Activated CD4-positive, CD25-positive, alpha-beta regulatory T cell (primary cell): Measurements from ENCODE around the gene ORC3.
"Not testable (repeated sequence)": the region's sequence is repeated elsewhere in the genome, so short reads cannot be mapped to it uniquely, and the experiment has no call there.

Experiments
- DNase-seq, 4 experiments: peaks; one replicate each; lab custom pipeline; 2025; lab: John Stamatoyannopoulos, UW

The ORC3 gene

DNA sequence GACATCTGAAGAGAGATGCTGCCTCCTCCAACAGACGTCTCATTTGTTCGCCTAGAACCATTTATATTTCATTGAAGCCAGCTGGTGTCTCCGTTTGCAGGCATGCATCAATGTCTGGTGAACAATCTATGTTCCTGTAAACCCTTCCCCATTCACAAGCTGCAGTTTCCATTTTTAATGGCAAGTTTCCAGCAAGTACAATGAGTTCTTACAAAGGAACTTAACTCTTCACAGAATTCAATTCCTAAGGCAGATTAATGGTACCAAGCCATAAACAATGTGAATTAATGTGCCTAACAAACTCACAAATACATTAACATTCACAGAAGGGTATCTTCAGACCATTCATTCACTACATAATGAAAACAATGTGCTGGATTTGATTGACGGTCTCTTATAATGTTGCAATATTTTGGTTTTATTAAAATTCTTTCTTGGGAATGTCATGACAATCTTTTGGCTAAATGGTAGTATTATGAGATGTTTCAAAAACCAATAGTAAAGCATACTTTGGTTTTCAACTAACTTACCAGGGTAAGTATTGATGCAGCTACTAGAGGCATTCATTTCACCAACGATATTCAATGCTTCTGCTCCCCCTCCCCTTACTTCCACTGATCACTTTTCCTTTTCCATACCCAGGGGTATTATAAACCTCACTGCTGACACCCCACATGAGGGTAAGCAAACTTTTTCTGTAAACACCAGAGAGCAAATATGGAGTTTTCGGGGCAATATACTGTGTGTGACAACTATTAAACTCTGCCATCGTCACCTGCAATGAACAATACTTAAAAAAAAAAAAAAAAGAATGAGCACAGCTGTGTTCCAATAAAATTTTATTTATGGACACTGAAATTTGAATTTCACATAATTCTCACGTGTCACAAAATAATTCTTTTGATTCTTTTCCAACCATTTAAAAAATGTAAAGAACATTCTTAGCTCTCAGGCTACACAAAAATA is 107.9 kb downstream of the ORC3 start:
- no peak for DNase-seq

DNA sequence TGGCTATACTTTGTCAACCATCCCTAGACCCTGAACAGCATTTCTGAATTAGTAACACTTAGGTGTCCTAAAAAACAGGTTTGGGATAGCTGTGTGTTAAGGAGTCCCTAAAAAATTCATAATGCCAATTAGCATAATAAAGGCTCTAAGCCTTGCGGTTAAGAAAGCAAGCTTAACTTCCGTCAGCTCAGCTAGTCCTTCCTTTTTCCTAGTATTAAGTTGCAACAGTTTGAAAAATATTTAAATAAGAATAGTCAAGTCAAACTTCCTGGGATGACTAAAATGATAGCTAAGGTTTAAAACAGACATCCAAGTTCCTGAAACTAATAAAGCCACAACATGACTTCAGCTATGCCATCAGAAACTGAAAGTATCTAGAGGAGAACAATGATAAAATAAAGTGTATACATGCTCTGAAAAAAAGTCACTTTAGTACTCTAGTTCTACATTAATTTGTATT is 108.6 kb downstream of the ORC3 start:
- DNase-seq = no peak

- no peak for DNase-seq
Measured at GRCh38 chr6:87699576-87699975, 109.6 kb downstream of the ORC3 start.

DNA sequence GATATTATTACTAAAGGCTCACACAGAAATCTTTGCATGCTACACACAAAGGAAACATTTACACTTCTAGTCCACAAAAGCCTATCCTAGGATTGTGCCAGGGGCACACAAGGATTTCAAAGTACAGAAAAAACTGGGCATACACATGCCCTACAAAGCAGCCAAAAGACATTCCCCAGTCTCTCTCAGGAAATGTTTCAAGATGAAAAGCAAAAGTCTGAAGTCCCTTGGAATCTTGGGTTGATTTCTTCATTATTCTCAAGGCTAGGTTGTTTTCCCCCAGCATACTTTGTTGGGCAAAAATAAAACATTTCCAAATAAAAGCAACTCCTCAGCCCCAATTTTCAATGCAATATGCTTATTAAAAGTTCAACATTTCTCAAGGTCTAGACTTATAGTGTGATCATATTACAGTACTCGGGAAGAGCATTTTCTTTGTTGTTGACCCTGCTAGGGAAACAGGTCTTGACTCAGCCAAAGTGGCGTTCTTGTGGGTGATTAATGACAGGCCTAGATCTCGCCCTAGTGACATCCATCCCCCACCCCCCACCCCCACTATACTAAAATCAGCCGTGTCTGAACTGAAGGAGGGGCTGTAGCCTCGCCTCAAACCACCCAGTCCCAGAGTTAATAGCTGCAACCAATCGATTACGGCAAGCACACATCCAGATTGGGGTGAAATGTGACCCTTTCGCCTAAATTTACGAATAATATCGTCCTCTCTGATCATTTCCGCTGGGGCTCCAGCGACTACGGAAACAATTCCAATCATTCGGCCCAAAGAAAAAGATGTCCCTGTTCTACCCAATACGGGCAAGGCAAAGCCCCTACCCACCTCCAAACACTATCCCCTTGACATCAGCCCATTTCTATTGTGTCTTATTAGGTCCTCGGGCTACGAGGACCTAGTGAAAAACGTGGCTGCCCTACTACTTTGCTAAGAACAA is 110.7 kb downstream of the ORC3 start:
- DNase-seq = peak in 2 of 4 experiments; percentile 13 to 22

- peak in 1 of 4 experiments; percentile 41 for DNase-seq
Measured at GRCh38 chr6:87701344-87701675, 111.4 kb downstream of the ORC3 start.

- peak; percentile 90 to 93 (median 92) for DNase-seq
Measured at GRCh38 chr6:87701676-87702588, 112.0 kb downstream of the ORC3 start, which contains the start of gene AKIRIN2. Gene AKIRIN2 (minus strand): TSS chr6:87702233. CDS start chr6:87701684, 549 bp downstream.

- DNase-seq = no peak
Measured at GRCh38 chr6:87702589-87702945, 112.6 kb downstream of the ORC3 start.

GRCh38 chr6:87703039-87703438 is 113.1 kb downstream of the ORC3 start:
- not testable (repeated sequence) for DNase-seq

DNA sequence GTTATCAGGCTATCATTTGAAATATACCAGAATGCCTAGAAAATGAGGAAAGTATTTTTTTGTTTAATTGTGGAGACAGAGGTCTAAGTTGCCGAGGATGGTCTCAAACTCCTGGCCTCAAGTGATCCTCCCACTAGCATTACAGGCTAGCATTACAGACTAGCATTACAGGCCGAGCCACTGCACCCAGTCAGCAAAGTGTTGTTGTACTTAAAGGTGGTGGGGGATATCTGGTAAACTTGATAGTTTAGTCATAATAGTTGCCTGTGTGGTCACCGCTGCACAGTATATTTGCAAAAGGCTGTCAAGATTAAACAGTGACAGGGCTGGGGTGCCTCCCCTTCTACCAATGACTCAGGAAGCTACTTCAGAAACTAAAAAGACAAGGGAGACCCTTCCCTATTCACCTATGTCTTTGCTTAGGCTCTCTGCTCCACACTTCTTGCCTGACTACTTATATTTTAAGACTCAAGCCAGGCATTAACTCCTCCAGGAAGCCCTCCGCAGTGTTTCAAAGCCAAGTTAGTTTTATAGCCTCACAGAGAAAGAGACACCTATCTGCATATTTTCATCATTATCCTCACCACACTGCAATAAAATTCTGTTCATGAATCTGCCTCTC is 115.2 kb downstream of the ORC3 start:
- peak in 2 of 4 experiments; percentile 7 to 12 for DNase-seq

DNA sequence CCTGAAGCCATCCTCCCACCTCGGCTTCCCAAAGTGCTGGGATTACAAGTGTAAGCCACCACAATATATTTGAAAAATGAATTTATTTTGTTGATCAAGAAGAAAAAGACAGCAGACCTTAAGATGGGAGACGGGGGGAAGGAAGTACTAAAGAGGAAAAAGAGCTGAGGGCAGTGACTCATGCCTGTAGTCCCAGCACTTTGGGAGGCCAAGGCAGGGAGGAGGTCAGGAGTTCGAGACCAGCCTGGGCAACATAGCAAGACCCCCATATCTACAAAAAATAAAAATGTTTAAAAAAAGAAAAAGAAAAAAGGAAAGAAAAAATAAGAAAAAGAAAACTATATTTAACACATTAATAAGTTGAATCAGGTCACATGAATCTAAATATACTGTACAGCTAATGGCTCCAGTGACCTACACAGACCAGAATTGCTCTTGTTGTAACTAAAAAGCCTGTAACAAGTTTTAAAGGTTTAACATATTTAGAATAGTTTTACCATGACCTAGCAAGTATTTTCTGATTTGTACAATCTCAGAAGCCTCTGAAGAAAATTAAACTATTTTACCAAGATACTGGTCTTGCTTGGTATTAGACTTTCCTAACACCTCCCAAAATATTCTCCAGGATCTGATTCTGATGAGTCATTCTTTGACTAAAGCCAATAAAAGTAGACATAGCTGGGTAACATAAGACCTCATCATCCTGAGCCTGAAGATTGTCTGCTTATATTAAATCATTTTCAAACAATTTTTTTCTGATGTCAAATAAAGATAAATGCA is 116.4 kb downstream of the ORC3 start:
- DNase-seq = no peak

DNA sequence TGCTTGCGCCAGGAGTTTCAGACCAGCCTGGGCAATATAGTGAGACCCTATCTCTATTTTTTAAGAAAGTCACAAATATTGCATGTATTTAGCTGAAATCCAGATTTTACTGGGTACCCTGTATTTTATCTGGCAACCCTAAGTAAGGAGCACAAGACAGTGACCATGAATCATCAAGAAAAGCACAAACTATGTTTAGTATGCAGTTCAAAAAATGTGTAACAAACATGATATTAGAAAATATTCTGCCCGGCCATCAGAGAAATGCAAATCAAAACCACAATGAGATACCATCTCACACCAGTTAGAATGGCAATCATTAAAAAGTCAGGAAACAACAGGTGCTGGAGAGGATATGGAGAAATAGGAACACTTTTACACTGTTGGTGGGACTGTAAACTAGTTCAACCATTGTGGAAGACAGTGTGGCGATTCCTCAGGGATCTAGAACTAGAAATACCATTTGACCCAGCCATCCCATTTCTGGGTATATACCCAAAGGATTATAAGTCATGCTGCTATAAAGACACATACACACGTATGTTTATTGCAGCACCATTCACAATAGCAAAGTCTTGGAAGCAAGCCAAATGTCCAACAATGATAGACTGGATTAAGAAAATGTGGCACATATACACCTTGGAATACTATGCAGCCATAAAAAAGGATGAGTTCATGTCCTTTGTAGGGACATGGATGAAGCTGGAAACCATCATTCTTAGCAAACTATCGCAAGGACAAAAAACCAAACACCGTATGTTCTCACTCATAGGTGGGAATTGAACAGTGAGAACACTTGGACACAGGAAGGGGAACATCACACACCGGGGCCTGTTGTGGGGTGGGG is 118.9 kb downstream of the ORC3 start:
- DNase-seq = not testable (repeated sequence)

DNA sequence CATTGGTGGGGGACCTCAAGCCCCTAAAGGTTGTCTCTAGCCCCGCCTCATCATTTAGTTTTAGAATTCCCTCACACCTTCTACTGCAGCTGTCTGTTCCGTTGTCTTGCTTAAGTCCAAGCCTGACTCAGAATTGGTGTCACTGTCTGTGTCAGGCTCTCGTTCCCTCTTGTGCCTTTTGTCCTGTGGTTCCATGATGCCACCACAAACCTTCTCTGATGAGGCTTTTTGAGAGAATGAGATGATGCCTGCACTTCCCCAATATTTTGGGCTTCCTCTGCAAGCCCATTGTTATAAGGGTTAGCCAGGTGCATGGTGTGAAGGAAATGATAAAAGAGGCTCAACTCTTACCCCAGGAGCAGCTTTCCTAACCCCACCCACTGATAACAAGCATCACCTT is 120.2 kb downstream of the ORC3 start:
- DNase-seq = no peak

GRCh38 chr6:87712713-87713112 is 122.8 kb downstream of the ORC3 start:
- DNase-seq = not testable (repeated sequence)

DNA sequence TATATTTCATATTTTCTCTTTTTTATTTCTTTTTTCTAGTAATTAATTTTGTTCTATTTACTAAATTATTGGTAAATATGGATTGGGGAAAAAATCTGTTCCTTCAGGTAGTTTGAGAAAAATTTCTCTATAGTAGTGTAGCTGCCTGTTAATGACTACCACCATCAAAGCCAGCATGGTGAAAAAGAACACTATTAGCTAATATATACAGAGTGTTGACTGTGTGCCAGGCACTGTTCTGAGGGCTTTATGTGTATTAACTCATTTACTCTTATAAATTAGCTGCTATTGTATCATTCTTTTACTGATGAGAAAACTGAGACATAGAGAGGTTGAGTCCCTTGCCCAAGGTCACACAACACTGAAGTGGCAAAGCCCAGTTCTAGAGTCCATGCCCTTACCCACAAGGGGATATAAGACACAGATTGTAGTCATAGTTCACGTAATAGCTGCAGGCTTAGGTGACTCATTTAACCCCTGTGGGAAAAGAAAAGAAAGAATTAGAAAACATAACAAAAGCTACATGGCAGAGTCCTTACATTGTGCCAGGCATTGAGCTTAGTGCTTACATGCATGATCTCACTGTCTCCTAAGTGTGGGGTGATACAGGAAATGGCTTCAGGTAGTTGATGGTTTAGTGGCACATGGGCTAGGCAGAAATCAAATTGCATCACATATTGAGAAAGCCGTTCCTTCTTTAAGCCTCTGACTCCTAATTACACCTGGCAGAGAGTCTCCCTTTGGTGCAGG is 124.3 kb downstream of the ORC3 start:
- DNase-seq = no peak
